CD14-positive monocyte (primary cell): Measurements from ENCODE around the gene ITPR1. TPM values are rescaled to one million over a fixed set of nuclear protein-coding genes. Genes with fewer than 3 reads are reported as not detected.

Experiments
- DNase-seq, 3 donors: peaks; one replicate each; pipeline ENCODE4 v3.0.0-alpha.2; 2011 to 2022
- H2AFZ ChIP-seq: 2 replicates; pipeline ENCODE4 v1.6.0; 2012; ENCODE audit warnings: mild to moderate bottlenecking, low read depth, low read length, inconsistent platforms; ENCODE audit not compliant: insufficient read depth, poor library complexity, severe bottlenecking
- H3K27ac ChIP-seq, 2 donors: 1 replicate in 1 of 2; 2 replicates in 1 of 2; pipeline ENCODE4 v1.5.1; 2012 to 2013; ENCODE audit warnings: low read length in 2 of 2, control low read depth in 1 of 2, inconsistent platforms in 1 of 2, low read depth in 1 of 2, mild to moderate bottlenecking in 1 of 2
- H3K27me3 ChIP-seq, 2 donors: one replicate each; pipeline versions ENCODE4 v1.6.0 to v1.6.1; 2011 to 2013; ENCODE audit warnings: low read length in 2 of 2; ENCODE audit not compliant: control insufficient read depth in 2 of 2, insufficient read depth in 2 of 2
- H3K36me3 ChIP-seq, 2 donors: replicated peaks in 1 of 2; 1 replicate in 1 of 2; 2 replicates in 1 of 2; pipeline versions ENCODE4 v1.5.1 to v1.6.1; 2012 to 2013; ENCODE audit warnings: low read length in 2 of 2, control low read depth in 1 of 2, inconsistent platforms in 1 of 2, mild to moderate bottlenecking in 1 of 2; ENCODE audit not compliant: insufficient read depth in 2 of 2, control insufficient read depth in 1 of 2
- H3K4me1 ChIP-seq, 2 donors: 1 replicate in 1 of 2; 2 replicates in 1 of 2; pipeline versions ENCODE4 v1.5.1 to v1.6.1; 2012 to 2013; ENCODE audit warnings: low read length in 2 of 2, control low read depth in 1 of 2, inconsistent platforms in 1 of 2, mild to moderate bottlenecking in 1 of 2, moderate library complexity in 1 of 2; ENCODE audit not compliant: insufficient read depth in 2 of 2, control insufficient read depth in 1 of 2
- H3K4me2 ChIP-seq: replicated peaks from 2 replicates; pipeline ENCODE3; 2012; ENCODE audit warnings: low read length, moderate library complexity, mild to moderate bottlenecking; ENCODE audit not compliant: poor library complexity, severe bottlenecking; ENCODE audit errors: extremely low read depth
- H3K4me3 ChIP-seq, 3 experiments: fragments of 200-600 bp in 1 of 3; sonication (generic) in 1 of 3; replicated peaks in 1 of 3; 1 replicate in 2 of 3; 2 replicates in 1 of 3; pipeline ENCODE4 v1.5.1; 2011 to 2013; ENCODE audit warnings: low read length in 3 of 3, mild to moderate bottlenecking in 3 of 3, control low read depth in 2 of 3, low read depth in 2 of 3, inconsistent platforms in 1 of 3, moderate library complexity in 1 of 3
- H3K79me2 ChIP-seq: 2 replicates; pipeline ENCODE4 v1.6.0; 2012; ENCODE audit warnings: mild to moderate bottlenecking, control low read depth, inconsistent platforms, low read length, moderate library complexity; ENCODE audit not compliant: insufficient read depth
- H3K9ac ChIP-seq: 2 replicates; pipeline ENCODE4 v1.6.0; 2017; ENCODE audit warnings: low read length, mild to moderate bottlenecking; ENCODE audit not compliant: insufficient read depth, poor library complexity, severe bottlenecking
- H3K9me3 ChIP-seq, 2 donors: replicated peaks in 1 of 2; 1 replicate in 1 of 2; 2 replicates in 1 of 2; pipeline versions ENCODE4 v1.5.1 to v1.6.1; 2012 to 2013; ENCODE audit warnings: low read length in 2 of 2, control low read depth in 1 of 2; ENCODE audit not compliant: control insufficient read depth in 1 of 2, insufficient read depth in 1 of 2
- H4K20me1 ChIP-seq: 2 replicates; pipeline ENCODE4 v1.6.0; 2012; ENCODE audit warnings: mild to moderate bottlenecking, low read length, control low read depth, moderate library complexity; ENCODE audit not compliant: insufficient read depth
- H3K27ac Mint-ChIP-seq, 7 donors: one replicate each; pipeline ENCODE4 v1.8.0; 2020; ENCODE audit warnings: mild to moderate bottlenecking in 7 of 7, mixed read lengths in 7 of 7, moderate library complexity in 6 of 7, inconsistent platforms in 2 of 7
- H3K27me3 Mint-ChIP-seq, 3 donors: one replicate each; pipeline ENCODE4 v1.8.0; 2021 to 2022; ENCODE audit warnings: low read depth in 3 of 3, mild to moderate bottlenecking in 3 of 3, mixed read lengths in 3 of 3, moderate library complexity in 3 of 3, inconsistent platforms in 1 of 3
- H3K36me3 Mint-ChIP-seq, 2 donors: one replicate each; pipeline ENCODE4 v1.8.0; 2020; ENCODE audit warnings: mixed read lengths in 2 of 2, inconsistent platforms in 1 of 2, mild to moderate bottlenecking in 1 of 2
- H3K4me1 Mint-ChIP-seq: one replicate; pipeline ENCODE4 v1.8.0; 2020; ENCODE audit warnings: mild to moderate bottlenecking, mixed read lengths
- H3K4me3 Mint-ChIP-seq, 2 donors: one replicate each; pipeline ENCODE4 v1.8.0; 2020; ENCODE audit warnings: mild to moderate bottlenecking in 2 of 2, mixed read lengths in 2 of 2, moderate library complexity in 1 of 2
- H3K9me3 Mint-ChIP-seq, 7 donors: one replicate each; pipeline ENCODE4 v1.8.0; 2020 to 2022; ENCODE audit warnings: mixed read lengths in 7 of 7, mild to moderate bottlenecking in 6 of 7, moderate library complexity in 6 of 7, inconsistent platforms in 2 of 7
- CTCF ChIP-seq: fragments of 200-600 bp; IDR thresholded peaks from one replicate; pipeline ENCODE4 v1.8.0; 2022; ENCODE audit warnings: antibody characterized with exemption, mild to moderate bottlenecking
- WGBS: methylation state at CpG from one replicate; pipeline ENCODE4 v1.1.5; 2013; ENCODE audit warnings: missing lambda C conversion rate; ENCODE audit not compliant: insufficient coverage; 5-methylcytosine and 5-hydroxymethylcytosine counted together
- intact Hi-C, 2 donors: fragments of 100-400 bp; cut with micrococcal nuclease; formaldehyde crosslinking; loops; one replicate each; pipeline versions ENCODE4 v1.15.0 to v1.15.1; 2023
- polyA plus RNA-seq, 3 donors: library from polyadenylated mRNA; depleted of rRNA in 1 of 3; unstranded in 2 of 3; stranded (reverse) in 1 of 3; fragments of 300-500 nt in 2 of 3; fragments of >200 nt in 1 of 3; fragmentation: Illumina TruSeq in 2 of 3; gene quantifications; 1 replicate in 2 of 3; 2 replicates in 1 of 3; pipeline ENCODE4 v1.2.3, GENCODE V29; 2012 to 2021

The ITPR1 gene
- polyA plus RNA-seq, 3 donors: 3.2 to 21.1 (median 7.1) TPM

GRCh38 chr3:4838621-4839022, 345.5 kb downstream of the ITPR1 start:
- Histone ChIP-seq H4K20me1 (no peaks in the 10 kb centered on the region), H2AFZ (no peak overlapping the region), H3K4me3 (no peak overlapping the region), H3K4me2 (no peak overlapping the region), H3K4me1 (no peaks in the 10 kb centered on the region), H3K27me3 (no peaks in the 10 kb centered on the region), H3K36me3 (peaks cover 26 to 44% of the 10 kb centered on the region in 2 donors), H3K9me3 (no peaks in the 10 kb centered on the region), H3K9ac (no peak overlapping the region), H3K79me2 (no peaks in the 10 kb centered on the region), H3K27ac (no peak overlapping the region)
- intact Hi-C loops: no loop called here
- peaks cover 52 to 73% of the 10 kb centered on the region in 2 donors for H3K36me3 Mint-ChIP-seq
- H3K27me3 Mint-ChIP-seq: peaks cover 0 to 2% (median 2%) of the 10 kb centered on the region in 3 donors
- peaks cover 18% of the 10 kb centered on the region for H3K4me1 Mint-ChIP-seq
- no peak for DNase-seq
- no peak overlapping the region for H3K4me3 Mint-ChIP-seq
- H3K9me3 Mint-ChIP-seq: no peaks in the 10 kb centered on the region
- TF ChIP-seq CTCF: no peak
- WGBS: 100% methylated on average over 1 of the region's 4 CpGs
- H3K27ac Mint-ChIP-seq: no peak overlapping the region

- H3K27ac Mint-ChIP-seq: no peak overlapping the region
- Histone ChIP-seq H3K36me3 (peaks cover 26 to 41% of the 10 kb centered on the region in 2 donors), H3K27me3 (no peaks in the 10 kb centered on the region), H3K4me2 (no peak overlapping the region), H3K4me3 (no peak overlapping the region), H3K79me2 (no peaks in the 10 kb centered on the region), H3K4me1 (no peaks in the 10 kb centered on the region), H3K9me3 (no peaks in the 10 kb centered on the region), H2AFZ (no peak overlapping the region), H3K9ac (no peak overlapping the region), H4K20me1 (no peaks in the 10 kb centered on the region), H3K27ac (no peak overlapping the region)
- peaks cover 12% of the 10 kb centered on the region for H3K4me1 Mint-ChIP-seq
- H3K27me3 Mint-ChIP-seq: peaks cover 0 to 2% (median 0%) of the 10 kb centered on the region in 3 donors
- DNase-seq: no peak
- H3K4me3 Mint-ChIP-seq: no peak overlapping the region
- no peak for TF ChIP-seq CTCF
- intact Hi-C loops: no loop called here
- peaks cover 48 to 70% of the 10 kb centered on the region in 2 donors for H3K36me3 Mint-ChIP-seq
- 100% methylated on average over 1 of the region's 3 CpGs for whole genome bisulfite sequencing
- H3K9me3 Mint-ChIP-seq: no peaks in the 10 kb centered on the region
Observed at GRCh38 chr3:4839278-4839677, 346.1 kb downstream of the ITPR1 start.
